GM19467 (cell line): ENCODE measurements around the gene ZDHHC24.

ENCODE experiments used
- ATAC-seq: cut with Tn5 transposase; IDR thresholded peaks from one replicate; pipeline ENCODE4 v1.9.1; 2021; ENCODE audit warnings: mild to moderate bottlenecking, moderate library complexity; ENCODE audit not compliant: unreplicated experiment

Gene ZDHHC24

DNA sequence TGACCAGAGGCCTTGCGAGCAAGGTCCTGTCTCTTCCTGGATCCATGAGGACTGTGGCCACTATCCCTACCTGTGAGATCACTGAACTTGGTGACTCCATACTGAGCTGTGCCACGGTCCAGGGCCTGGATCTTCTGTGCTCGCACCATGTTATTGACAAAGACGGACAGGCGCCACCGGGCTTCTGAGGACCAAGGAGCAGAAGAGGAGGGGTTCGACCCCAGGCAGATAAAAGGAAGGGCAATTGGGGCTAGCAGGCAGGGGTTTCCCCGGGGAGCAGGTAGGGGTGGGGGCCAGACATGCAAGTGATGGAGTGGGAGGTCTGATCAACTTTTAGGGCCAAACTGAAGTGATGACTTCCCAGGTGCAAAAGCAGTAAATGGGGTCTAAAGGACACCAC is 20.4 kb upstream of the ZDHHC24 start:
- ATAC-seq, result no peak

DNA sequence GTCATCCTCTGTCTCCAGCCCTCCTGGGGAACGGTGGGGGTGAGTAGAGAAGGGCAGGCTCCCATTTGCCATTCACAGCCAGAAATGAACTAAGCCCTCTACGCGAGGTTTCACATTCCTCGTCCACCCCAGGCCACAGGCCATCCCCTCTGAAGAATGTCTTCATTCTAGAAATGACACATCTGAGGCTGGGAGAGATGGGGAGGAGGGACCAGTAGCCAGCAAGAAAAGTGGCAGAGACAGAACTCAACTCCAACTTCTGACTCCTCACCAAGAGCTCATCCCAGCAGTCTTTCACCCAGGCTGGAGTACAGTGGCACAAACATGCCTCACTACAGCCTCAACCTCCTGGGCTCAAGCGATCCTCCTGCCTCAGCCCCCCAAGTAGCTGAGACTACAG is 19.1 kb upstream of the ZDHHC24 start:
- no peak for ATAC-seq

DNA sequence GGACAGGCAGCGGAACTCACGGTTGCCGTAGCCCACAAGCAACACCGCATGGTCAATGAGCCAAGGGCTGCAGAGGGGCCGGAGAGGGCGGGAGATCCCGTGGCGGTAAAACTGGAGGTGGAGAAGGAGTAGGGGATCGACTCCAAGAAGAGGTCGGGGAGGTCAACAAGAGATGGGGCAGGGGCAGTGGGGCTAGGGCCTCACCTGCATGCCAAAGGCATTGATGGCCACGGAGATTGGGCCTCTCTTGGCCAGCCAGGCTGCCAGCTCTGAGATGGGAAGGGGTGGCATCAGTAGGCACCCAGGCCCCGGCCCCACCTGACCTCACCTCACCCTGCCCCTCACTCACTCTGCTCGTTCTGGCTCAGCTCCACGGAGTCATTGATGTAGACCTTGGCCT is 18.7 kb upstream of the ZDHHC24 start:
- ATAC-seq, result no peak

DNA sequence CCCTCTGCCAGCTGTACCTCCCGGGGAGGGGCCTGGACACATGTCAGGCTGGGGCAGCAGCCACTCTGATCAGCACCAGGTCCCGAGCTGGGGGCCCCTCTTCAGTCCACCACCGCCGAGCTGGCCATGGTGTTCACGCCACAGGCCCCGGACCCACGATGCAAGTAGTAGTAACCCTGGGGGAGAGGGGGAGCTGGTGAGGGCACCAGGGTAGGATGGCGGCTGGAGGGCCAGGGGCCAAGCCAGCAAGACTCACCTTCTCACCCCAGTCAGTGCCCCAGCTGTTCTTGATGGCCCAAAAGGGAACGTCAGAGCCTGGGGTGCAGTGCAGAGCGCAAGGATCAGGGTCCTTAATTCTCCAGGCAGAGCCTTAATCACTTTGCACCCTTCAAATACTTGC is 18.0 kb upstream of the ZDHHC24 start:
- ATAC-seq, result no peak

DNA sequence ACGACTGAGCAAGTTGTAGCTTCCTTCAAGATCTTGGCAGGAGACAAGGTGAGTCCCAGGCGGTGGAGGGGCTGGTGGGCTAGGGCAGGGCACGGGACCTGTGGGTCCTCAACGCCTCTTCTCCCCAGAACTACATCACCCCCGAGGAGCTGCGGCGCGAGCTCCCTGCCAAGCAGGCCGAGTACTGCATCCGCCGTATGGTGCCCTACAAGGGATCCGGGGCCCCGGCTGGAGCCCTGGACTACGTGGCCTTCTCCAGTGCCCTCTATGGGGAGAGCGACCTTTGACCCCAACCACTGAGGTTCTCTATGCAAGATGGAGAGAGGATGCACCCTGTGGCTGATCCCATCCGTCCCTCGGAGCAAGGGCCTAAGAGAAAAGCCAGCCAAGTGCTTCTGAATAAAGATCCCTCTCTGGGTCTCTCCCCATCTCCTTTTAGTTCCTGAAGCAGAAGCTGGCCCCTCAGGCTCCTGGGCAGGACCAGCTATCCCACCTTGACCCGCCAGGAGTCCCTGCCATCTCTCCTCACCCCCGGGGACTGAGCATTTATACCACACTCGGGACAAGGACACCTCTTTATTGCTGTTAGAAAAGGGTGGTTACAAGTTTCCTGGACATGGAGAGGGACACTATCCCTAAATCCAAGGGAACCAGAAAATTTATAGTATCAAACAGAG is 17.2 kb upstream of the ZDHHC24 start:
- no peak for ATAC-seq

DNA sequence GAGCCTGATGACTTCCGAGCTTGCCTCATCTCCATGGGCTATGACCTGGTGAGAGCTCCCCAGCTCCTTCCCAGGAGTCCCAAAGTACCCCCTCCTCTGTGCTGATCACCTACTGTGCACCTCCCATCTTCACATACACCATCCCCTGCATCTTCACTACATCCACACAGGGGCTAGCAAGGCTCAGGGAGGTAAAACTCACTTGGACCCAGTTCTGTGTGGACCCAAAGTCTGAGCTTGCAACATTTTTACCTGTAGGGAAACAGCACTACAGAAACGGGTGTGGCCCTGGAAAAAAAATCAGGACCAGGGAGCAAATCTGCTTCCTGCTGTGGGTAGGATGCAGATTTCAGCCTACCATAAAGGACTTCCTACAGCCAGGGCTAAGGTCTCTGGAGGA is 16.4 kb upstream of the ZDHHC24 start:
- ATAC-seq, result no peak

DNA sequence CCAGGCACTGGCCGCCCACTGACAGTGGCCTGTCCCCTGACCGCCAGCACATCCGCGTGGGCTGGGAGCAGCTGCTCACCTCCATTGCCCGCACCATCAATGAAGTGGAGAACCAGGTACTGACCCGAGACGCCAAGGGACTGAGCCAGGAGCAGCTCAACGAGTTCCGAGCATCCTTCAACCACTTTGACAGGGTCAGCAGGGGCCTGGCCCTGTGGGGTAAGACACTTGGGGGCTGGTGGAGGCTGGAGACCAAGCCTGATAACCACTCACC is 16.1 kb upstream of the ZDHHC24 start:
- ATAC-seq, result no peak

DNA sequence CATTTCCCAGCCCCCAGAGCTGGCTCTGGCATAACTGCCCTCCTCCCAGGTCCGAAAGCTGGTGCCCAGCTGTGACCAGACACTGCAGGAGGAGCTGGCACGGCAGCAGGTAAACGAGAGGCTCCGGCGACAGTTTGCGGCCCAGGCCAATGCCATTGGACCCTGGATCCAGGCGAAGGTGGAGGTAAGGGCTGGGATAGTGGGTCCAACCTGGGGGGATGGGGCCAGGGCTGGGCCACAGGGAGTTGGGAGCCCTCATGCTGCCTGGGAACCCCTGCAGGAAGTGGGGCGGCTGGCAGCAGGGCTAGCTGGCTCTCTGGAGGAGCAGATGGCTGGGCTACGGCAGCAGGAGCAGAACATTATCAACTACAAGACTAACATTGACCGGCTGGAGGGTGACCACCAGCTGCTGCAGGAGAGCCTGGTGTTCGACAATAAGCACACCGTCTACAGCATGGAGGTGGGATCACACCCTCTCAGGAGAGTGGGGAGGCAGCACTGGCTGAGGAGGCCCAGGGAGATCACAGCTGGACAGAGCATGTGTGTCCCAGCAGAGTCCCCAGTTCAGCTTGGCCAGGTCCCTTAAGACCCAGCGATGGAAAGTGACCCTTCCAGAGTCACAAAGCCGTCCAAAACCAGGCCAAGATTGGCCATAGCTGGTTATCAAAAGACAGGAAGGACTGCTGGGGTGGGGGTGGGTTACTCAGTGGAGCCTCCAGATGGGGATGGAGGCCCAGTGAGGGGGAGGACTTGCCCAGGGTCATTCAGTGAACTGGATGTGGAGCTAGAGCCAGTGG is 15.5 kb upstream of the ZDHHC24 start:
- no peak for ATAC-seq

DNA sequence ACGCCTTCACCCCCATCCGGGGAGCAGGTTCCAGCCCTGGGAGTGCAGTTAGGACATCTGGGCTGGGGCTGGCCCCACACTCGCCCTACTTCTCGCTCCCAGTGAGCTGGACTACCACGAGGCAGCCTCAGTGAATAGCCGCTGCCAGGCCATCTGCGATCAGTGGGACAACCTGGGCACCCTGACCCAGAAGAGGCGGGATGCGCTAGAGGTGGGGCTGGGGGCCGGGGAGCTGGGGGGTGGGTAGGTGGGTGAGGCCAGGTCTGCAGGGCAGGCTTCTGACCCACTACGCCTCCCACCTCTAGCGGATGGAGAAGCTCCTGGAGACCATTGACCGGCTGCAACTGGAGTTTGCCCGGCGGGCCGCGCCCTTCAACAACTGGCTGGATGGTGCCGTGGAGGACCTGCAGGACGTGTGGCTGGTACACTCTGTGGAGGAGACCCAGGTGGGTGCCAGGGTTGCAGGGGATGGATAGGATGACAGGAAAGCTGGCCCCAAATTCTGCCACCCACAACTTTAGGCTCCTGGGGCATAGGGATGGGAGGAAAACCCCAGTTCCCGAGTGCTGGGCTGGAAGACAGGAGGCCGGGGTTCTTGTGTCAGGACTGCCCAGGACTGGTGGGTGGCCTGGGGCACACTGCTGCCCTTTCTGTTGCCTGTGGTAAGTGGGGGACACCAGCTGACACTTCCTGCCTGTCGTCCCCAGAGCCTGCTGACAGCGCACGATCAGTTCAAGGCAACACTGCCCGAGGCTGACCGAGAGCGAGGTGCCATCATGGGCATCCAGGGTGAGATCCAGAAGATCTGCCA is 14.2 kb upstream of the ZDHHC24 start:
- no peak for ATAC-seq

DNA sequence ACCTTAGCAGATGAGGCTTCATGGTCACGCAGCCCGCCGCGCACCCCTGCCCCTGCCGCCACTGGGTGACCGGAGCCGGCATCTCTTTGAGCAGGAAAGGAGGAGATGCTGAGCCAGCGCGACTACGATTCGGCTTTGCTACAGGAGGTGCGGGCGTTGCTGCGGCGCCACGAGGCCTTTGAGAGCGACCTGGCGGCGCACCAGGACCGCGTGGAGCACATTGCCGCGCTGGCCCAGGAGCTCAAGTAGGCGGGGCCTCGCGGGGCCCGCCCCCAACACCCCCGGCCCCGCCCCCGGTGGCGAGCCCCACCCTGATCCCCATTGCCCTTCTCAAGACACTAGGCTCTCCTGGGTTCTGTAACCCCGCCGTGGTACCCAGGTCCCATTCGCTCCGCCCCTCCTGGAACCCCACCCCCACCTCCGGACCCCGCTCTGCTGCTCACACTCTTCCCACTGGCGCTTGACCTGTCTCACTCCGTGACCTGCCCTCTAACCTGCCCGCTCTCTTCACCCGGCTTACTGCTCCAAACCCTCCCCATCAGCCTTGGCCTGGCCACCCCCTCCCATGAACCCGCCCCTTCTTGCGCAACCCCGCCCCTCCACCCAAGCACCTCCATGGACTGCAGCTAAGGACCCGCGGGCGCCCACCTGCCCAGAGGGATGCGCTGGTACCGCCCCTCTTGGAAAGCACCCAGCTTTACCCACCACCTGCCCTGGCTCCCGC is 13.5 kb upstream of the ZDHHC24 start:
- no peak for ATAC-seq

DNA sequence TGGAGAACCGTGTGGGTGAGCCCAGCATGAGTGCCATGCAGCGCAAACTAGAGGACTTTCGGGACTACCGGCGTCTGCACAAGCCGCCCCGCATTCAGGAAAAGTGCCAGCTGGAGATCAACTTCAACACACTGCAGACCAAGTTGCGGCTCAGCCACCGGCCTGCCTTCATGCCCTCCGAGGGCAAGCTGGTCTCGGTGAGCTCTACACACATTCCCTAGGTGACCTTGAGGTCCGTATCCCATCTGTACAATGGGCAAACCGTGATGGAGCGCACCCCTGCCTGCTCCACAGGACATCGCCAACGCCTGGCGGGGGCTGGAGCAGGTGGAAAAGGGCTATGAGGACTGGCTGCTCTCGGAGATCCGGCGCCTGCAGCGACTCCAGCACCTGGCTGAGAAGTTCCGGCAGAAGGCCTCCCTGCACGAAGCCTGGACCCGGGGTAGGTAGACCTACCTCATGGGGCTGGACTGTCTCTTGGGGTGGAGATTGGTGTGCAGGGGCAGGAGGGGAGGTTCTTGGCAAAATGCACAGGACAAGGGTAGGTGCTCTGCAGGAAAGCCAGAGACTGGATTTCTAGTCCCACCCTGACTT is 12.0 kb upstream of the ZDHHC24 start:
- ATAC-seq, result no peak

DNA sequence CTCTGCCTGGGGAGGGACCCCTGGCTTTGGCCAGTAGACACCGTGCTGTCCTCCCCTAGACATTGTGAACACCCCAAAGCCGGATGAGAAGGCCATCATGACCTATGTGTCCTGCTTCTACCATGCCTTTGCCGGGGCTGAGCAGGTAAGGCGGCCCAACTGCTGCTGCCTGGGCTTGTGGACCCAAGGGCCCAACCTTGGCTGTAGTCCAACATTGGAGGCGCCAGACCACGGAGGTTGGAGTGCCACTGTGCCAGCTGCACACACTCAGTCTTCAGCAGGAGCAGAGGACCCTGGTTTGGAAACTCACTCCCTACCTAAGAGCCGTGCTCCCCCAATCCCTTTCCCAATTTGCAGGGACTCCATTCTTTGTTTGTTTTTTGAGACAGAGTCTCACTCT is 10.2 kb upstream of the ZDHHC24 start:
- no peak for ATAC-seq

DNA sequence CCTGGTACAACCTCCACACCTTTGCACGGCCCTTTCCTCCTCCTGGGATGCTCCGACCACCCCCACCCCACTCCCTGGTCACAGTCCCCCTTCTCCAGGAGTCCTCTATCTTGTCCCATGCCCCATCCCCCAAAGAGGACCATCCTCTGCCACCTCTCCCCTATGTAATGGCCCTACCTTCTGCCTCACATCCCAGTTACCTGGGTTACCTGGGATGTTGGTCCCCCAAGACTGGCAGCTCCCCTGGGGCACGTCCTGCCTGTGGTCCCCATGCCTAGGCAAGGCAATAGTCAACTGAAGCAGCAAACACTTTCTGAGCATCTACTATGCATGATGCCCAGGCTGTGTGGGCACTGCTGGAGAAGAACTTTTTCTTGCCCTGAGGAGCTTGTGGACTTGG is 9.6 kb upstream of the ZDHHC24 start:
- ATAC-seq, result no peak

DNA sequence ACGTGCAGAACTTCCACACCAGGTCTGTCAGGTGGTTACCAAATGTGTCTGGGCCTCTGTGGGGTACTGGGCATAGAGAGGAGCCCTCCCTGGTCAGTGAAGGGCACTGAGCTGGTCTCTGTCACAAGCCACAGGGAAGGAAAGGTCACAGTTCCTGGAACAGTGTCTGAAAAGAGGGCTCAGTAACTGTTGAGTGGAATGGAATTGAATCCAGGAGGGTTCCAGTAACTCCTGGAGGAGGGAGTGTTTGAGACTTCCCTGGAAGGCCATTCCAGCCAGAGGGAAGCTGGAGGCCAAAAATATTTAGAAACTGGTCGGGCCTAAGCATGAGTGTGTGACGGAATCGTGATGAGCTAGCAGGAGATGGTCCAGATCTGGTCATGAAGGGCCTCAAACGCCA is 8.8 kb upstream of the ZDHHC24 start:
- no peak for ATAC-seq

DNA sequence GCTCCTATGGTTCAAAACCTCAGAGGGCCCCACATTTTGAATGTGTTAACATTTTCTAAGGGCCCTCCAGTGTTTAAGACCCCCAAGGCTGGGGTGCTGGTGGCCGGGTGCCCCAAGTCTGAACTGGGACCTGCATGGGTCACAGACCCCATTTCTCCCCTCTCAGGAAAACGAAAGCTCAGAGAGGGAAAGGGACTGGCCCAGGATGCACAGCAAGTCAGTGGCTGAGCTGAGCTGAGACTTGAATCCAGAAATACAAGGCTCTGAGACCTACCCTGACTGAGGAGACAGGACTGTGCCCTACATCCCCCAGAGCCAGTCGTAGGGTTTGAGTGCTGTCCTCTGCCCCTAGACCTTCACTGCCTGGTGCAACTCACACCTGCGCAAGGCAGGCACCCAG is 5.0 kb upstream of the ZDHHC24 start:
- no peak for ATAC-seq

DNA sequence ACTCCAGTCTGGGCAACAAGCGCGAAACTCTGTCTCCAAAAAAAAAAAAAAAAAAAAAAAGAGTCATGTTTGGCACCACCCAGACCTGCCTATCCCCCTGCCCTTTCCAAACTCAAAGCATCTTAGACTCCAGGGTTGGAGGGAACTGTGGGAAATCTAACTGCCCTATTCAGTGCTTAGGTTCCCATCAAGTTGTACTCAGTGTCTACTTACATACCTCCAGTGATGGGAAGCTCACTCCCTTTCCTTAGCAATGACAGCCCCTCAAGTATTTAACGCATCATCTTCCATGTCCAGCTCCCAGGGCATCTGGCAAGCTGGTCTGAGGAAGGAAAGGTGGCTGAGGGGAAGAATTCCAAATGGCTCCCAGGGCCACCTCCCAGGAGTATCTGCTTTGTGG is 3.8 kb upstream of the ZDHHC24 start:
- ATAC-seq, result no peak

DNA sequence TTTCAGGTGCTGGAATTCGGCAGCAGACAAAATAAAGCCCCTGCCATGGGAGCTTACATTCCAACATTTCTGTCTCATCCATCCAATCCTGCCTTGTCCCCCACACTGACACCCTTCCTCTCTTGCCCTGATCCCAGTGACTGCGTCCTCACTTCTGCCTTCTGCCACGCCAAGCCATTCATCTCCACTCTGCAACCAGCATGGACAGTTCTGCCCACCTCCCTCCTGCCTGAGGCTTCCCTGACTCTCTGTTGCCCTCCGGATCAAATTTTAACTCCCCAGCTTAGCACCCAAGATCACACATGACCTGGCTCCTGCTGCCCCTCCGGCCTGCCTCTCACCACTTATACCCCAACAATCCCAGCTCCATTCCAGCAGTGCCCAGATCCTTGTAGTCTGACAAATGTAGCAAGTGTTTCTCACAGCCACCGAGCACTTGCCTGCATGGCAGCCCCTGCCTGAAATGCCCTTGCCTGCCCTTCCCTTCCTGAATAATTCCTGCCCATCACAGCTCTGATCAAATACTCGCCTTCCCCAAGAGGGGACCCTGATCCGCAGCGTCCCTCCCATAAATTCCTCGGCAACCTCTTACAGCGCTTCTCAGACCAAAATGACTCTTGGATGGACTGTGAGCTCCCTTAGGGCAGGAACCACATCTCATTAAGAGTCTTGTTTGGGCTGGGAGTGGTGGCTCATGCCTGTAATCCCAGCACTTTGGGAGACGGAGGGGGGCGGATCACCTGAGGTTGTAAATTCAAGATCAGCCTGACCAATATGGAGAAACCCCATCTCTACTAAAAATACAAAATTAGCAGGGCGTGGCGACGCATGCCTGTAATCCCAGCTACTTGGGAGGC is 3.2 kb upstream of the ZDHHC24 start:
- ATAC-seq, result no peak

DNA sequence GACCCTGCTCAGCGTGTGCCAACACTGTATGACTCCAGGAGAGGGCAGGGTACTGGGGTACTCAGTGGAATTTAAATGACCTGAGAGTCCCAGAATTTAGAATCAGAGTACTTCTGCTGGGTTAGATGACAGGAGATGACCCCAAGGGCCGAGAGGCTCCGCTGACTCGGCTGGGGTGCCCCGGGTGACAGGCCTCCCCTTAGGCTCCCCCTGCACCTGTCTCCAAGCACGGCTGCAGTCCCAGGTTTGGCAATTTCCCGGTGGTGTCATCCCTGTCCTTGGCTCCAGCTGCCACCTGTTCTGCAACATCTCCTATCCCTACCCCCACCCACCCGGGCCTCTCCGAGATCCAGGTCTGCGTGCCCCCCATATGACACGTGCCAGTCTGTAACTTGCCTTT is 2.2 kb upstream of the ZDHHC24 start:
- no peak for ATAC-seq

DNA sequence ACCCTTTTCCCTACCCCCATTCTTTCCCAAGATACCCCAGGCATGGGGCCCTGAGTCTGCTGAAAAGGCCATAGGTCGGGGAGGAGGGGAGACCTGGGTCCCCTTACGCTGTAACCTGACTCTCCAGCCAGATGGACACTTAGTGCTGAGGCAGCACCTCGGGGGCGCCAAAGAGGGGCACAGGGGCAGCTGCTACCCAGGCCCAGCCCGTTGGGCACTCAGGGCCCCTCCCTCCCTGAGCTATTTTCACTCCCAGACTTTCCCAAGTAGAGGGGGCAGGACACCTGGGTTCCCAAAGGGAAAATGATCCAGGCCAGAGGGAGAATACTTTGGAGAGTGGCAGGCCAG is 1.8 kb upstream of the ZDHHC24 start:
- ATAC-seq, result no peak

DNA sequence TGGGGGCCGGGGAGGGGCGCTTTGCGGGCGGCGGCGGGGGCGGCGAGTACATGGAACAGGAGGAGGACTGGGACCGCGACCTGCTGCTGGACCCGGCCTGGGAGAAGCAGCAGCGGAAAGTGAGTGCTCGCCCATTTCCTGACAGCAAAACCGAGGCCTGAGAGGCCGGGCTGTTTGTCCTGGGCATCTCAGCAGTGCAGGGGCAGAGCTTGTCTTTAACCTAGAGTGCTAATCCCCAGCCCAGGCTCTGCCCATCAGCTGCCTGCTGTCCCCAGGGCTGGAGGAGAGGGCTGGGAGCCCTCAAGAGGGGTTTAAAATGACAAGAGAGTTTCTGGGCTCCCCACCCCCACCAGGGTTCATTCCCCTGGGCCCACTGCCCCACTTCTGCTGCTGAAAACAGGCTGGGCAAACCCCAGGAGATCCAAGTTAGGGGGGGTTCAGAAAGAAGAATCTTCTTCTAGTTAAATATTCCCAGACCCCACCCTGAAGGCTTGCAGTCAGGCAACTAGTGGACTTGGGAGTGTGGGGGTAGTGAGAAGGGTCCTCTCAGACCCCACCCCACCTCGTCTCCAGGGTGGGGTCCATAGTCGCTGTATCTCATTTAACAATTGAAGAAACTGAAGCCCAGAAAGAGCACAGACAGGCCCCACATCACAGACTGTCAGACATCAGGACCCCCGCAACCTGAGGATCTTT is 1.3 kb upstream of the ZDHHC24 start:
- ATAC-seq, result no peak
